ENCODE measurements around the gene CNTROB.

The CNTROB gene, protein sequence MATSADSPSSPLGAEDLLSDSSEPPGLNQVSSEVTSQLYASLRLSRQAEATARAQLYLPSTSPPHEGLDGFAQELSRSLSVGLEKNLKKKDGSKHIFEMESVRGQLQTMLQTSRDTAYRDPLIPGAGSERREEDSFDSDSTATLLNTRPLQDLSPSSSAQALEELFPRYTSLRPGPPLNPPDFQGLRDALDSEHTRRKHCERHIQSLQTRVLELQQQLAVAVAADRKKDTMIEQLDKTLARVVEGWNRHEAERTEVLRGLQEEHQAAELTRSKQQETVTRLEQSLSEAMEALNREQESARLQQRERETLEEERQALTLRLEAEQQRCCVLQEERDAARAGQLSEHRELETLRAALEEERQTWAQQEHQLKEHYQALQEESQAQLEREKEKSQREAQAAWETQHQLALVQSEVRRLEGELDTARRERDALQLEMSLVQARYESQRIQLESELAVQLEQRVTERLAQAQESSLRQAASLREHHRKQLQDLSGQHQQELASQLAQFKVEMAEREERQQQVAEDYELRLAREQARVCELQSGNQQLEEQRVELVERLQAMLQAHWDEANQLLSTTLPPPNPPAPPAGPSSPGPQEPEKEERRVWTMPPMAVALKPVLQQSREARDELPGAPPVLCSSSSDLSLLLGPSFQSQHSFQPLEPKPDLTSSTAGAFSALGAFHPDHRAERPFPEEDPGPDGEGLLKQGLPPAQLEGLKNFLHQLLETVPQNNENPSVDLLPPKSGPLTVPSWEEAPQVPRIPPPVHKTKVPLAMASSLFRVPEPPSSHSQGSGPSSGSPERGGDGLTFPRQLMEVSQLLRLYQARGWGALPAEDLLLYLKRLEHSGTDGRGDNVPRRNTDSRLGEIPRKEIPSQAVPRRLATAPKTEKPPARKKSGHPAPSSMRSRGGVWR

DNA sequence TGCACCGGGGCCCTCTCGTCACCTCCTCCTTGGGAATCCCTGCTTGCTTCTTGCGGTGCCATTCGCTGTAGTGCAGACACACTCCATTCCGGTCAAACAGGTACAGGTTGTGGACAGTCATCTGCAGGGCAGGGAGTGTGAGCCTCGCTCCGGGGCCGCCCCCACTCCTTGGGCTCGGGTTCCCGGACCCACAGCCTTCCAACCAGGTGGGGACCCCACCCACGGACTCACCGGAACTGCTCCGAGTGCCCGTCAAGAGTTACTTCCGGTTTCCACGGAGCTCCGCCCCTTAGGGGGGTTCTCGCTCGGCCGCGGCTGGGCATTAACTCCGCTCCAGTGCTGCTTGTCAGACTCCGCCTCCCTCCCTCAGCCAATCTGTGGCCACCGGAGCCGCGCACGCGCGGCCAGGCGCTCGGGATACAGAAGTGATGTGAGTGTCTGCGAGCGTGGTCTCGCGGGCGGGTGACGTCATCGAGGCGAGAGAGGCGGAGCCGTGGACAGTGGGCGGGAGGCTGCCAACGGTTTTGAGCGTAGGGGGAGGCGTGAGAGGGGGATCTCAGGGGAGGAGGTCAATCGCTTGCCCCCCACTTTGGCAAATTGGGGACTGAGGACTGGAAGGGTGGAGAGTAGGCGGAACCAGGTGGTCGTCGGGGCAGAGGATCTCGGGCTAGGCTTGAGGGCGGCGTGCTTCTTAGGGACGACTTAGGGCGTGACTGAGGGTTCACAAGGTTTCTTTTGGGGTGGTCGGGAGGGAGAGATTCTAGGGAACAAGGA lies at the start of gene CNTROB, which contains the start of gene TRAPPC1:
Gene CNTROB, plus strand, starts transcription at position 498 of the 774 bp plus-strand sequence. CDS start 874 bp downstream, outside the sequence.
Gene TRAPPC1, minus strand, starts transcription at position 238 of the 774 bp plus-strand sequence. Its CDS starts 117 bp downstream, at position 121.
- no peaks in the 10 kb centered on the region for H3K9me3 ChIP-seq (ENCODE audit: severe bottlenecking)
- H3K27ac ChIP-seq = peak within 1 kb of the TSS; percentile 91
- DNase-seq = peak; percentile 99
- H3K36me3 ChIP-seq = peaks cover 37% of the 10 kb centered on the region
- H3K4me3 ChIP-seq (ENCODE audit: low read depth, low read length) = peak within 1 kb of the TSS; percentile 95
- TF ChIP-seq, protein P1, sequence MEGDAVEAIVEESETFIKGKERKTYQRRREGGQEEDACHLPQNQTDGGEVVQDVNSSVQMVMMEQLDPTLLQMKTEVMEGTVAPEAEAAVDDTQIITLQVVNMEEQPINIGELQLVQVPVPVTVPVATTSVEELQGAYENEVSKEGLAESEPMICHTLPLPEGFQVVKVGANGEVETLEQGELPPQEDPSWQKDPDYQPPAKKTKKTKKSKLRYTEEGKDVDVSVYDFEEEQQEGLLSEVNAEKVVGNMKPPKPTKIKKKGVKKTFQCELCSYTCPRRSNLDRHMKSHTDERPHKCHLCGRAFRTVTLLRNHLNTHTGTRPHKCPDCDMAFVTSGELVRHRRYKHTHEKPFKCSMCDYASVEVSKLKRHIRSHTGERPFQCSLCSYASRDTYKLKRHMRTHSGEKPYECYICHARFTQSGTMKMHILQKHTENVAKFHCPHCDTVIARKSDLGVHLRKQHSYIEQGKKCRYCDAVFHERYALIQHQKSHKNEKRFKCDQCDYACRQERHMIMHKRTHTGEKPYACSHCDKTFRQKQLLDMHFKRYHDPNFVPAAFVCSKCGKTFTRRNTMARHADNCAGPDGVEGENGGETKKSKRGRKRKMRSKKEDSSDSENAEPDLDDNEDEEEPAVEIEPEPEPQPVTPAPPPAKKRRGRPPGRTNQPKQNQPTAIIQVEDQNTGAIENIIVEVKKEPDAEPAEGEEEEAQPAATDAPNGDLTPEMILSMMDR (IDR thresholded peaks at IDR 0.05; ENCODE audit: low read depth, low read length) = no peak
- H3K27me3 ChIP-seq (ENCODE audit: insufficient read depth, low read depth, severe bottlenecking) = no peaks in the 10 kb centered on the region

DNA sequence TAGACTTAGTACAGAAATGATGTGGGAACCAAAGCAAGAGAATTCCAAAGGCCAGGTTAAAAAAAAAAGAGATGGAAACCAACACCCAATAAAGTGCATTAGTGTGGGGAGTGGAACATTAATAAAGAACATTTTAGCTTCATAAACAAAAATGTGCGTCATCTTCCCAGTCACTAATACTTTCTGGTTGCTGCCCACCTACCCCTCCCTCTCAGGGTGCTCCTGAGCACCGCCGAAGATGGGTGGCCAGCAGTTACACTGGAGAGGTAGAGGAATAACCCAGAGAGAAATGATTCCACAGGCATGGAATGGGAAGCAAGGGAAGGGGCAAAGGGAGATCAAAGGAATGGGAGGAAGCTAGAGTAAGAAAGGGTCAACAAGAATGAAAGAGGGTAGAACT lies 49.4 kb upstream of the CNTROB start:
- H3K36me3 ChIP-seq = peaks cover 24% of the 10 kb centered on the region
- DNase-seq = no peak
- H3K27ac ChIP-seq = no peak overlapping the region
- H3K27me3 ChIP-seq (ENCODE audit: insufficient read depth, low read depth, severe bottlenecking) = no peaks in the 10 kb centered on the region
- H3K4me3 ChIP-seq (ENCODE audit: low read depth, low read length) = no peak overlapping the region
- H3K9me3 ChIP-seq (ENCODE audit: severe bottlenecking) = no peaks in the 10 kb centered on the region
- TF ChIP-seq, protein P1 (IDR thresholded peaks at IDR 0.05; ENCODE audit: low read depth, low read length) = no peak

DNA sequence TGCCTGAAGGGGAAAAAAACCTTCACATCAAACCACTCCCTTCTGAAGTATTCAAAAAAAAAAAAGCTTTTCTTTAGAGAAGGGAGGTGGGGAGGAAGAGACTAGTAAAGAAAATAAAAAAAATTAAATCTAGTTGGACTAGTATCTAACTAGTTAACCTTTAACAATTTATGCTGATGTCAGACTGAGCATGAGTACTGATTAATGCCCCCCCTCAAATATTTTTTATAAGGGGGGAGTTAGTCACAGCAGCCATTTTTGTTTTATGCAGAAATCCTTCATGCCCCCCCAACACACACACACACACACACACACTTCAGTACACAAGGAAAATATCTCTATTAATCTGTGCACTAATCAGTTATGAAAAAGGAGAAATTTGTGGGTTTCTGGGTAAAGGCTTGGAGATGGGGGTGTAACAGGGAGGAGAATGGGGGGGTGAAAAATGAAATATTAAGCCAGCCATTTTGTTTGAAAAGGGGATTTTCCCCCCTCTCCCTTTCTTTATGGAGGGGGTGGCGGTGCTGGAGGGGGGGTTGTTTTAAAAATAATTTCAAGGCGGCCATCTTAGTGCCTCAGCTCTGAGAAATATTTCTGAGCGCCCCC lies 48.1 kb upstream of the CNTROB start:
- H3K27me3 ChIP-seq (ENCODE audit: insufficient read depth, low read depth, severe bottlenecking) = no peaks in the 10 kb centered on the region

DNA sequence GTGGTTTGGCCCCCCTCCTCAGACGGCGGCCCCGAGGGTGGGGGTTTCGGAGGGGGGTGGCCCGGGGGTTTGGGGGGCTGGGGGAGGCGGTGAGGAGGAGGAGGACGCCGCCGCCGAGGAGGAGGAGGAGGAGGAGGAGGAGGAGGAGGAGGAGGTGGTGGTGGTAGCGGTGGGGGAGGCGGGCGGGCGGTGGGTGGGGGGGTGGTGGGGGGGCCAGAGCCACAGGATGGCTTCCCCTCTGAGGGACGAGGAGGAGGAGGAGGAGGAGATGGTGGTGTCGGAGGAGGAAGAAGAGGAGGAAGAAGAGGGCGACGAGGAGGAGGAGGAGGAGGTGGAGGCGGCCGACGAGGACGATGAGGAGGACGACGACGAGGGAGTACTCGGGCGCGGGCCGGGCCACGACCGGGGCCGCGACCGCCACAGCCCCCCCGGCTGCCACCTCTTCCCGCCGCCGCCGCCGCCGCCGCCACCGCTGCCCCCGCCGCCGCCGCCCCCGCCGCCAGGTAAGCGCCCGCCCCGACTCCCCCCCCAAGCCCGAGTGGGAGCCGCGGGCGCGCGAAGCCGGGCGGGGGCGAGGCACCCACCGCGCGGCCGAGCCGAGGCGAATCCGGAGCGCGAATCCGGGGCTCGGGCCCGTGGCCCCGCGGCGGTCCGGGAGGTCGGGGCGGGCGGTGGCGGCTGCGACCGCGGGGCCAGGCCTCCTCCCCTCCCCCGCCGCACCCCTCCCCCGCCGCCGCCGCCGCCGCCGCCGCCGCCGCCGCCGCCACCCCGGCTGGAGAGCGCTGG lies 47.2 kb upstream of the CNTROB start:
- H3K27ac ChIP-seq = peak overlapping the region; percentile 90

More for the DNA sequence above, 48.1 kb upstream of the CNTROB start:
- H3K4me3 ChIP-seq (ENCODE audit: low read depth, low read length) = peak overlapping the region; percentile 30
- no peaks in the 10 kb centered on the region for H3K9me3 ChIP-seq (ENCODE audit: severe bottlenecking)
- DNase-seq = no peak
- H3K27ac ChIP-seq = peak overlapping the region; percentile 15; the same call in 1 of the 2 replicates
- H3K36me3 ChIP-seq = peaks cover 23% of the 10 kb centered on the region
- TF ChIP-seq, protein P1 (IDR thresholded peaks at IDR 0.05; ENCODE audit: low read depth, low read length) = no peak

More for the DNA sequence above, 47.2 kb upstream of the CNTROB start:
- Histone ChIP-seq H3K9me3 (ENCODE audit: severe bottlenecking) (no peaks in the 10 kb centered on the region), H3K4me3 (ENCODE audit: low read depth, low read length) (peak overlapping the region; percentile 77), H3K36me3 (peaks cover 22% of the 10 kb centered on the region), H3K27me3 (ENCODE audit: insufficient read depth, low read depth, severe bottlenecking) (no peaks in the 10 kb centered on the region)
- TF ChIP-seq, protein P1 (IDR thresholded peaks at IDR 0.05; ENCODE audit: low read depth, low read length) = no peak
- no peak for DNase-seq
